Keratinocyte (primary cell): ENCODE data around the gene SCAP. TPM values are rescaled to one million over a fixed set of nuclear protein-coding genes. Genes with fewer than 3 reads are reported as not detected.

Experiments used
- DNase-seq: peaks from one replicate; pipeline ENCODE4 v3.0.0-alpha.2; 2011; ENCODE audit warnings: low read depth, missing footprints, low spot score
- FAIRE-seq: peaks from 2 replicates; lab custom pipeline; 2011; peaks lifted over from hg19 to GRCh38; lab: Jason Lieb, UNC
- H2AFZ ChIP-seq: 2 replicates; pipeline ENCODE4 v1.6.0; 2012; ENCODE audit warnings: low read length, control low read depth, inconsistent platforms; ENCODE audit not compliant: control insufficient read depth
- H3K27ac ChIP-seq: 2 replicates; pipeline ENCODE4 v1.5.1; 2011; ENCODE audit warnings: low read length; ENCODE audit not compliant: control insufficient read depth, insufficient read depth
- H3K27me3 ChIP-seq: 3 replicates; pipeline ENCODE4 v1.6.0; 2011; ENCODE audit warnings: low read length; ENCODE audit not compliant: control insufficient read depth, insufficient read depth; ENCODE audit errors: extremely low read depth
- H3K36me3 ChIP-seq, 2 experiments: 2 replicates in 1 of 2; 3 replicates in 1 of 2; pipeline ENCODE4 v1.5.1; 2011; ENCODE audit warnings: low read length in 2 of 2, mild to moderate bottlenecking in 1 of 2; ENCODE audit not compliant: control insufficient read depth in 2 of 2, insufficient read depth in 2 of 2; ENCODE audit errors: extremely low read depth in 1 of 2
- H3K4me1 ChIP-seq: 3 replicates; pipeline ENCODE4 v1.5.1; 2011; ENCODE audit warnings: low read length; ENCODE audit not compliant: control insufficient read depth, insufficient read depth; ENCODE audit errors: extremely low read depth
- H3K4me2 ChIP-seq: 3 replicates; pipeline ENCODE4 v1.6.0; 2011; ENCODE audit warnings: low read depth, low read length; ENCODE audit not compliant: control insufficient read depth, insufficient read depth; ENCODE audit errors: extremely low read depth
- H3K4me3 ChIP-seq, 3 experiments: fragments of 200-600 bp in 1 of 3; sonication (generic) in 1 of 3; 2 replicates in 2 of 3; 3 replicates in 1 of 3; pipeline ENCODE4 v1.5.1; 2011 to 2016; ENCODE audit warnings: low read length in 3 of 3, mild to moderate bottlenecking in 3 of 3, control low read depth in 2 of 3, inconsistent platforms in 1 of 3, low read depth in 1 of 3, mixed read lengths in 1 of 3, mixed run types in 1 of 3, moderate library complexity in 1 of 3; ENCODE audit not compliant: control insufficient read depth in 2 of 3, insufficient read depth in 2 of 3; ENCODE audit errors: extremely low read depth in 1 of 3
- H3K79me2 ChIP-seq: 2 replicates; pipeline ENCODE4 v1.6.0; 2012; ENCODE audit warnings: low read length; ENCODE audit not compliant: control insufficient read depth, insufficient read depth
- H3K9ac ChIP-seq: 3 replicates; pipeline ENCODE4 v1.6.0; 2011; ENCODE audit warnings: low read length; ENCODE audit not compliant: control insufficient read depth, insufficient read depth; ENCODE audit errors: extremely low read depth
- H3K9me1 ChIP-seq: 3 replicates; pipeline ENCODE4 v1.6.0; 2011; ENCODE audit warnings: low read length; ENCODE audit not compliant: control insufficient read depth, insufficient read depth; ENCODE audit errors: extremely low read depth
- H3K9me3 ChIP-seq: 2 replicates; pipeline ENCODE4 v1.5.1; 2012; ENCODE audit warnings: low read depth, low read length; ENCODE audit not compliant: control insufficient read depth
- H4K20me1 ChIP-seq: 3 replicates; pipeline ENCODE4 v1.6.0; 2011; ENCODE audit warnings: low read length; ENCODE audit not compliant: control insufficient read depth, insufficient read depth; ENCODE audit errors: extremely low read depth
- CTCF ChIP-seq, 3 experiments: IDR thresholded peaks in 1 of 3; conservative IDR thresholded peaks in 1 of 3; optimal IDR thresholded peaks in 1 of 3; 2 replicates in 2 of 3; 3 replicates in 1 of 3; pipeline versions ENCODE3 to v1.5.1; 2011; ENCODE audit warnings: low read length in 3 of 3, mild to moderate bottlenecking in 3 of 3, moderate library complexity in 2 of 3, control low read depth in 1 of 3, inconsistent platforms in 1 of 3; ENCODE audit not compliant: insufficient read depth in 2 of 3; ENCODE audit errors: extremely low read depth in 1 of 3
- EZH2 ChIP-seq: IDR thresholded peaks from one replicate; pipeline ENCODE4 v1.6.1; 2012; ENCODE audit warnings: inconsistent platforms, mild to moderate bottlenecking, low read length, moderate library complexity
- dilution Hi-C: fragments of 300-500 bp; cut with MboI; formaldehyde crosslinking; loops from one replicate; pipeline ENCODE4 v1.7.0; 2020; ENCODE audit warnings: low sequenced_read_pairs; ENCODE audit not compliant: extremely low pct_ligation_motif_present
- polyA plus RNA-seq, 5 experiments: library from polyadenylated mRNA; depleted of rRNA in 3 of 5; stranded (reverse) in 3 of 5; stranded (forward) in 1 of 5; unstranded in 1 of 5; fragments of >200 nt; gene quantifications; 1 replicate in 1 of 5; 2 replicates in 3 of 5; 3 replicates in 1 of 5; pipeline versions ENCODE4 v1.2.1 to v1.2.3, GENCODE V29; 2011 to 2012; ENCODE audit warnings: missing spikeins in 2 of 5, low read depth in 1 of 5, low replicate concordance in 1 of 5
- small RNA-seq, 3 experiments: library from RNA; depleted of rRNA; stranded (forward); fragments of <200 nt; gene quantifications; one replicate each; pipeline ENCODE3, GENCODE V24; 2012; ENCODE audit warnings: low read depth in 3 of 3, low replicate concordance in 1 of 3; ENCODE audit not compliant: insufficient read length in 3 of 3

The SCAP gene
- polyA plus RNA-seq, 1 donor (not counting 4 experiments of a cell fraction or from before 2014, with no cell fraction given): 17.7 TPM

GRCh38 chr3:47365213-47366153 is 110.3 kb downstream of the SCAP start:
- Histone ChIP-seq H3K36me3 (no peaks in the 10 kb centered on the region), H3K9ac (no peak overlapping the region), H3K4me3 (no peak overlapping the region), H3K27ac (no peak overlapping the region), H3K9me3 (no peaks in the 10 kb centered on the region), H3K27me3 (no peaks in the 10 kb centered on the region), H3K4me1 (peaks cover 7% of the 10 kb centered on the region), H3K9me1 (no peaks in the 10 kb centered on the region), H2AFZ (no peak overlapping the region), H3K79me2 (no peaks in the 10 kb centered on the region), H4K20me1 (no peaks in the 10 kb centered on the region), H3K4me2 (no peak overlapping the region)
- DNase-seq (no peak), FAIRE-seq (no peak)
- TF ChIP-seq EZH2 (no peak), CTCF (optimal IDR thresholded peaks at IDR 0.05 in 1 of 3, IDR thresholded peaks at IDR 0.05 in 1 of 3, conservative IDR thresholded peaks at IDR 0.05 in 1 of 3; ENCODE audit: extremely low read depth in 1 of 3, insufficient read depth in 2 of 3, low read length in 3 of 3) (no peak)
- dilution Hi-C loops: no loop called here

Small RNAs within 50 kb of the gene (small RNA-seq; reads per million reads assigned to genes)
- 0 reads per million in 3 experiments for gene AC099778.2

Other genes starting within 250 kb of the SCAP start
- 6.2 to 9.2 TPM (median 7.2 TPM) in 3 replicates for gene KIF9, start 193.1 kb downstream of the SCAP start, polyA plus RNA-seq
- 33.4 to 40.0 TPM (median 37.3 TPM) in 3 replicates for gene KLHL18, start 193.0 kb downstream of the SCAP start, polyA plus RNA-seq
- gene PTPN23, start 94.9 kb downstream of the SCAP start, polyA plus RNA-seq: 1.3 to 2.7 TPM (median 1.6 TPM) in 3 replicates
- gene ELP6, start 37.8 kb upstream of the SCAP start, polyA plus RNA-seq: 50.1 to 67.6 TPM (median 65.8 TPM) in 3 replicates
- gene CSPG5, start 102.9 kb upstream of the SCAP start, polyA plus RNA-seq: 0.03 to 0.23 TPM (median 0.14 TPM) in 3 replicates